ENCODE results near the gene PSMB11.
A peak's percentile ranks its signal among the peaks of the same experiment; 100 is the strongest.

- no peak for TF ChIP-seq POLR2A (IDR thresholded peaks at IDR 0.05)
- TF ChIP-seq, protein P1, sequence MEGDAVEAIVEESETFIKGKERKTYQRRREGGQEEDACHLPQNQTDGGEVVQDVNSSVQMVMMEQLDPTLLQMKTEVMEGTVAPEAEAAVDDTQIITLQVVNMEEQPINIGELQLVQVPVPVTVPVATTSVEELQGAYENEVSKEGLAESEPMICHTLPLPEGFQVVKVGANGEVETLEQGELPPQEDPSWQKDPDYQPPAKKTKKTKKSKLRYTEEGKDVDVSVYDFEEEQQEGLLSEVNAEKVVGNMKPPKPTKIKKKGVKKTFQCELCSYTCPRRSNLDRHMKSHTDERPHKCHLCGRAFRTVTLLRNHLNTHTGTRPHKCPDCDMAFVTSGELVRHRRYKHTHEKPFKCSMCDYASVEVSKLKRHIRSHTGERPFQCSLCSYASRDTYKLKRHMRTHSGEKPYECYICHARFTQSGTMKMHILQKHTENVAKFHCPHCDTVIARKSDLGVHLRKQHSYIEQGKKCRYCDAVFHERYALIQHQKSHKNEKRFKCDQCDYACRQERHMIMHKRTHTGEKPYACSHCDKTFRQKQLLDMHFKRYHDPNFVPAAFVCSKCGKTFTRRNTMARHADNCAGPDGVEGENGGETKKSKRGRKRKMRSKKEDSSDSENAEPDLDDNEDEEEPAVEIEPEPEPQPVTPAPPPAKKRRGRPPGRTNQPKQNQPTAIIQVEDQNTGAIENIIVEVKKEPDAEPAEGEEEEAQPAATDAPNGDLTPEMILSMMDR (IDR thresholded peaks at IDR 0.05 in 4 of 5, conservative IDR thresholded peaks at IDR 0.05 in 1 of 5): peak; percentile 90 to 99 (median 96)
Observed at GRCh38 chr14:23057757-23058653, 16.0 kb downstream of the PSMB11 start.

Data from gastrocnemius medialis (tissue), 4 donors.